ENCODE results near the gene F11R. TPM values are rescaled to one million over a fixed set of nuclear protein-coding genes. Genes with fewer than 3 reads are reported as not detected.

The F11R gene
- total RNA-seq (2014; rRNA removed; shearing (Covaris generic)) (11.7 and 13.5 TPM in 2 replicates), total RNA-seq (2022) (16.0 and 25.0 TPM in 2 replicates), Bru-seq, nascent RNA (percentile 71 among the genes with signal in this experiment), BruChase-seq, experiment 1, labeled RNA remaining after a 6-hour chase (percentile 85 among the genes with signal in this experiment), BruChase-seq, experiment 2, labeled RNA remaining after a 2-hour chase (percentile 89 among the genes with signal in this experiment)
- long read RNA-seq, partial matches to known transcripts: 1 of 7 reads
- long read RNA-seq, other reads (novel, unspliced or antisense): 6 of 7 reads

DNA sequence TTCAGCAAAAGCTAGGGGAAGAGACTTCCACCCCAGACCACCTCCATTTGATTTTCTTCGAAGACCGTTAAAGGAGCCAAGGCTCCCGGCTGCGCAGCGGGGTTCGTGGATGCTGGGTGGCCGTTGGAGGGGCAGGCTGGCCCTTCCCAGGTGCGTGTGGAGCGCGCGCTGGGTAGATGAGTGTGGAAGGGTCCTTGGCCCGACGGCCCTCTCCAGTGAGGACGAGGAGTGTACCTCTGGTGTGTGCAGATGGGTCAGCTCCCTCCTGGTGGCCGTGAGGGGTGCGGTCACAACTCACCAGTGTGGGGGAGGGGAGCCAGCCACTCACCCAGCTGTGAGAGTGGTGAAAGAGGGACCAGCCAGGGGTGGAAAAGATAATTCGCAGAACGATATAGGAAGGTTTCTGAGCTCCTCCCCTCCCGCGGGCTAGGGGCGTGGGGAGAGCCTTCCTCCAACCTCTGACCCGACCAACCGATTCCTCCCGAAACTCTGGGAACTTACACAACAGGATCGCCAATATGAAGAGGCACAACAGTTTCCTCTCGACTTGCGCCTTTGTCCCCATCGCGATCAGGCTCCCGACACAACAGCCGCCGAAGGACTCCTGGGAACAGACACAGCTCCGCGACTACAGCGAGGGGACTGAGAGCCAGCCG, at the start of gene F11R:
TSS of gene F11R (minus strand) at position 644 of the 656 bp plus-strand sequence. CDS start at position 565, 79 bp downstream.
- intact Hi-C loops (cut with micrococcal nuclease; ENCODE audit: unreplicated experiment): loop anchor here (1.0 kb wide), 1 partner anchor 7 kb away; no protein-coding TSS in a partner anchor
- BruUV-seq (replicated peaks): no TSS peak
- POLR2A ChIA-PET: interaction anchor here (1.0 to 2.0 kb wide), 10 partner anchors 9 to 97 kb away, joined by 3 to 9 read pairs (median 5); partner anchors contain the start of genes KLHDC9, NIT1, PFDN2 and USF1
- Histone ChIP-seq H4K20me1 (ENCODE audit: insufficient read depth, low read length) (no peaks in the 10 kb centered on the region), H3K4me3 (ENCODE audit: low read depth, low read length, poor library complexity, severe bottlenecking) (peak within 1 kb of the TSS; percentile 74), H3K9me2 (ENCODE audit: insufficient read depth, low read length) (no peaks in the 10 kb centered on the region), H3K27ac (ENCODE audit: low read depth, low read length, poor library complexity, severe bottlenecking) (no peak within 1 kb of the TSS), H3K4me1 (ENCODE audit: insufficient read depth, low read length, poor library complexity, severe bottlenecking) (peaks cover 24% of the 10 kb centered on the region), H3K79me2 (ENCODE audit: insufficient read depth, low read depth, low read length) (no peaks in the 10 kb centered on the region), H3K4me2 (ENCODE audit: low read length) (peak within 1 kb of the TSS; percentile 98), H2AFZ (ENCODE audit: low read length) (peak within 1 kb of the TSS; percentile 93), H3K9me3 (ENCODE audit: low read length) (no peaks in the 10 kb centered on the region), H3K36me3 (ENCODE audit: insufficient read depth, low read length) (no peaks in the 10 kb centered on the region)
- DNase-seq (ENCODE audit: low spot score): no peak
- 0 out of 2 replicates have a peak, but pooled peaks have one; percentile 8 for TF ChIP-seq CTCF (conservative IDR thresholded peaks at IDR 0.05; ENCODE audit: low read length)
- no peak for TF ChIP-seq EZH2phosphoT487 (IDR thresholded peaks at IDR 0.05; ENCODE audit: borderline replicate concordance, low read depth, low read length)
- CTCF ChIA-PET (ENCODE audit: unreplicated experiment): interaction anchor here (1.3 to 1.4 kb wide), 3 partner anchors 18 to 26 kb away, joined by 3 to 6 read pairs (median 3); partner anchors contain the start of genes TSTD1 and USF1

DNA sequence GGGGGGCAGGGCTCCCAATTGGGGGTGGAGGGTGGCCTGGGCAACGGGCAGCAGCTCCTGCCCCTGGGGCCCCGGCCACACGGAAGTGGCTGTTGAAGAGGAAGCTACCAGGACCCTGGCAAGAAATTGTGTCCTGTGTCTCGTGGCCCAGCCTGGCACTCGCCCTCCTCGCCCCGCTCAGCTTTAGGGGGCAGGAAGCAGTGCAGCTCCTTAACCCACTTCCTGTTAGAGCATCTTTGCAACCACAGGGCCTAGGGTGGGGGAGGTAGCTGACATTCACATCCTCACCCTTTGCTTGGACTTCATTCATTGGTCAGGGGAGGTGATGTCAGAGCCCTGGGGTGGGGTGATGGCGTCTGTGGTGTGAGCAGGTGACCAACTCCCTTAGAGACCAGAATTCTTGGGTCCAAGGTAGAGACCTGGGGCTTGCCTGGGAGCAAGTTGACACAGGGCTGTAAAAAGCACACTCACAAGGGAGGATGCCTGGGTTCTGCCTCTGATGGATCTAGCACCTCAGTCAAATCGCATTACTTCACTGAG, 48.8 kb upstream of the F11R start, which contains the start of gene ARHGAP30:
TSS of gene ARHGAP30 (minus strand) at position 161 of the 540 bp plus-strand sequence. CDS start 267 bp downstream, outside the sequence.
- ChIA-PET POLR2A (interaction anchor here (0.5 to 3.9 kb wide), 14 partner anchors 12 to 133 kb away, joined by 3 to 42 read pairs (median 5); partner anchors contain the start of genes NDUFS2, NIT1, PFDN2 and TSTD1), CTCF (ENCODE audit: unreplicated experiment) (interaction anchor here (0.6 to 1.1 kb wide), 3 partner anchors 15 to 37 kb away, joined by 3 to 4 read pairs (median 3); no protein-coding TSS in a partner anchor)
- H2AFZ ChIP-seq (ENCODE audit: low read length): peak within 1 kb of the TSS; percentile 80; the same call in 1 of the 2 replicates
- peak within 1 kb of the TSS; percentile 99 for H3K4me2 ChIP-seq (ENCODE audit: low read length)
- peaks cover 30% of the 10 kb centered on the region for H3K4me1 ChIP-seq (ENCODE audit: insufficient read depth, low read length, poor library complexity, severe bottlenecking)
- H3K27ac ChIP-seq (ENCODE audit: low read depth, low read length, poor library complexity, severe bottlenecking): peak within 1 kb of the TSS; percentile 86
- peaks cover 24% of the 10 kb centered on the region for H3K36me3 ChIP-seq (ENCODE audit: insufficient read depth, low read length)
- peak; percentile 97 for DNase-seq (ENCODE audit: low spot score)
- peaks cover 45% of the 10 kb centered on the region for H3K79me2 ChIP-seq (ENCODE audit: insufficient read depth, low read depth, low read length)
- TF ChIP-seq CTCF (conservative IDR thresholded peaks at IDR 0.05; ENCODE audit: low read length) (no peak), EZH2phosphoT487 (IDR thresholded peaks at IDR 0.05; ENCODE audit: borderline replicate concordance, low read depth, low read length) (no peak)
- intact Hi-C loops (cut with micrococcal nuclease; ENCODE audit: unreplicated experiment): loop anchor here (2.0 kb wide), 2 partner anchors 49 to 85 kb away; partner anchors contain the start of genes NIT1 and PFDN2
- BruUV-seq (replicated peaks): no TSS peak
- no peaks in the 10 kb centered on the region for H3K9me3 ChIP-seq (ENCODE audit: low read length)
- no peaks in the 10 kb centered on the region for H3K9me2 ChIP-seq (ENCODE audit: insufficient read depth, low read length)
- H4K20me1 ChIP-seq (ENCODE audit: insufficient read depth, low read length): peaks cover 6% of the 10 kb centered on the region; the same call in 1 of the 2 replicates
- H3K4me3 ChIP-seq (ENCODE audit: low read depth, low read length, poor library complexity, severe bottlenecking): peak within 1 kb of the TSS; percentile 96

Data from OCI-LY7 (cell line).